ENCODE results near the gene CCDC33. TPM values are rescaled to one million over a fixed set of nuclear protein-coding genes. Genes with fewer than 3 reads are reported as not detected.
"Not testable (repeated sequence)": the region's sequence is repeated elsewhere in the genome, so short reads cannot be mapped to it uniquely, and the experiment has no call there.

The CCDC33 gene
- total RNA-seq, 2 experiments from 2014 or later = not detected

- DNase-seq = no peak
- Mint-ChIP-seq H3K4me3 (no peak overlapping the region), H3K36me3 (ENCODE audit: low read depth) (no peaks in the 10 kb centered on the region), H3K27ac (no peak overlapping the region), H3K4me1 (ENCODE audit: low read depth) (peaks cover 2% of the 10 kb centered on the region), H3K9me3 (peaks cover 4% of the 10 kb centered on the region), H3K27me3 (ENCODE audit: low read depth) (no peaks in the 10 kb centered on the region)
- CTCF ChIA-PET = no interaction called here
- intact Hi-C loops (cut with micrococcal nuclease) = no loop called here
Observed at GRCh38 chr15:74349241-74349778, 113.2 kb downstream of the CCDC33 start.

- intact Hi-C loops (cut with micrococcal nuclease) = no loop called here
- Mint-ChIP-seq H3K27ac (no peak overlapping the region), H3K4me1 (ENCODE audit: low read depth) (peaks cover under 1% of the 10 kb centered on the region), H3K36me3 (ENCODE audit: low read depth) (no peaks in the 10 kb centered on the region), H3K9me3 (peaks cover 12% of the 10 kb centered on the region), H3K4me3 (no peak overlapping the region), H3K27me3 (ENCODE audit: low read depth) (peaks cover 4% of the 10 kb centered on the region)
- CTCF ChIA-PET = interaction anchor here (0.6 to 1.2 kb wide), 2 partner anchors 24 to 172 kb away, joined by 3 to 4 read pairs; no protein-coding TSS in a partner anchor
- no peak for DNase-seq
Observed at GRCh38 chr15:74350295-74351275, 114.5 kb downstream of the CCDC33 start.

- DNase-seq = no peak
- Mint-ChIP-seq H3K4me3 (no peak overlapping the region), H3K27me3 (ENCODE audit: low read depth) (peaks cover 4% of the 10 kb centered on the region), H3K4me1 (ENCODE audit: low read depth) (no peaks in the 10 kb centered on the region), H3K27ac (no peak overlapping the region), H3K9me3 (peaks cover 12% of the 10 kb centered on the region), H3K36me3 (ENCODE audit: low read depth) (no peaks in the 10 kb centered on the region)
- intact Hi-C loops (cut with micrococcal nuclease) = no loop called here
- CTCF ChIA-PET = interaction anchor here (1.2 kb wide), 1 partner anchor 23 kb away, joined by 3 read pairs; no protein-coding TSS in a partner anchor
Observed at GRCh38 chr15:74351670-74352069, 115.5 kb downstream of the CCDC33 start.

GRCh38 chr15:74352393-74352910, 116.3 kb downstream of the CCDC33 start:
- peaks cover 4% of the 10 kb centered on the region for H3K27me3 Mint-ChIP-seq (ENCODE audit: low read depth)
- CTCF ChIA-PET = no interaction called here
- no peak overlapping the region for H3K4me3 Mint-ChIP-seq
- H3K27ac Mint-ChIP-seq = no peak overlapping the region
- H3K4me1 Mint-ChIP-seq (ENCODE audit: low read depth) = no peaks in the 10 kb centered on the region
- no peak for DNase-seq
- no peaks in the 10 kb centered on the region for H3K36me3 Mint-ChIP-seq (ENCODE audit: low read depth)
- intact Hi-C loops (cut with micrococcal nuclease) = no loop called here
- H3K9me3 Mint-ChIP-seq = peaks cover 12% of the 10 kb centered on the region

GRCh38 chr15:74353992-74354391, 117.9 kb downstream of the CCDC33 start:
- H3K36me3 Mint-ChIP-seq (ENCODE audit: low read depth); CTCF ChIA-PET; DNase-seq; H3K27me3 Mint-ChIP-seq (ENCODE audit: low read depth); H3K4me1 Mint-ChIP-seq (ENCODE audit: low read depth); intact Hi-C loops (cut with micrococcal nuclease); H3K27ac Mint-ChIP-seq; H3K4me3 Mint-ChIP-seq: not testable (repeated sequence)
- H3K9me3 Mint-ChIP-seq = peaks cover 12% of the 10 kb centered on the region

GRCh38 chr15:74356050-74356449, 119.9 kb downstream of the CCDC33 start:
- H3K27ac Mint-ChIP-seq; CTCF ChIA-PET; H3K36me3 Mint-ChIP-seq (ENCODE audit: low read depth); H3K4me3 Mint-ChIP-seq; DNase-seq; H3K27me3 Mint-ChIP-seq (ENCODE audit: low read depth); intact Hi-C loops (cut with micrococcal nuclease); H3K4me1 Mint-ChIP-seq (ENCODE audit: low read depth): not testable (repeated sequence)
- peaks cover 12% of the 10 kb centered on the region for H3K9me3 Mint-ChIP-seq

GRCh38 chr15:74357514-74357913, 121.4 kb downstream of the CCDC33 start:
- H3K4me3 Mint-ChIP-seq; intact Hi-C loops (cut with micrococcal nuclease); H3K36me3 Mint-ChIP-seq (ENCODE audit: low read depth); H3K27me3 Mint-ChIP-seq (ENCODE audit: low read depth); H3K4me1 Mint-ChIP-seq (ENCODE audit: low read depth); DNase-seq; H3K27ac Mint-ChIP-seq: not testable (repeated sequence)
- CTCF ChIA-PET = interaction anchor here (0.8 kb wide), 1 partner anchor 15 kb away, joined by 3 read pairs; no protein-coding TSS in a partner anchor
- peaks cover 12% of the 10 kb centered on the region for H3K9me3 Mint-ChIP-seq

GRCh38 chr15:74359376-74359775, 123.2 kb downstream of the CCDC33 start:
- intact Hi-C loops (cut with micrococcal nuclease); H3K27ac Mint-ChIP-seq; DNase-seq; H3K4me3 Mint-ChIP-seq; H3K4me1 Mint-ChIP-seq (ENCODE audit: low read depth); H3K9me3 Mint-ChIP-seq; H3K36me3 Mint-ChIP-seq (ENCODE audit: low read depth); H3K27me3 Mint-ChIP-seq (ENCODE audit: low read depth): not testable (repeated sequence)
- CTCF ChIA-PET = interaction anchor here (0.6 kb wide), 1 partner anchor 167 kb away, joined by 3 read pairs; no protein-coding TSS in a partner anchor

- H3K9me3 Mint-ChIP-seq; H3K4me3 Mint-ChIP-seq; intact Hi-C loops (cut with micrococcal nuclease); H3K27ac Mint-ChIP-seq; CTCF ChIA-PET; H3K4me1 Mint-ChIP-seq (ENCODE audit: low read depth); DNase-seq; H3K36me3 Mint-ChIP-seq (ENCODE audit: low read depth): not testable (repeated sequence)
- H3K27me3 Mint-ChIP-seq (ENCODE audit: low read depth) = peaks cover 12% of the 10 kb centered on the region
Observed at GRCh38 chr15:74360855-74361254, 124.7 kb downstream of the CCDC33 start.

GRCh38 chr15:74362482-74362881, 126.4 kb downstream of the CCDC33 start:
- CTCF ChIA-PET = interaction anchor here (1.0 to 1.8 kb wide), 2 partner anchors 11 to 19 kb away, joined by 3 to 12 read pairs; no protein-coding TSS in a partner anchor
- Mint-ChIP-seq H3K9me3 (no peaks in the 10 kb centered on the region), H3K4me1 (ENCODE audit: low read depth) (peaks cover 3% of the 10 kb centered on the region), H3K36me3 (ENCODE audit: low read depth) (no peaks in the 10 kb centered on the region), H3K27ac (no peak overlapping the region), H3K4me3 (no peak overlapping the region), H3K27me3 (ENCODE audit: low read depth) (peaks cover 22% of the 10 kb centered on the region)
- intact Hi-C loops (cut with micrococcal nuclease) = no loop called here
- DNase-seq = no peak

- peaks cover 3% of the 10 kb centered on the region for H3K4me1 Mint-ChIP-seq (ENCODE audit: low read depth)
- no peak for DNase-seq
- H3K4me3 Mint-ChIP-seq = peak overlapping the region; percentile 45
- no peaks in the 10 kb centered on the region for H3K36me3 Mint-ChIP-seq (ENCODE audit: low read depth)
- H3K27ac Mint-ChIP-seq = no peak overlapping the region
- H3K9me3 Mint-ChIP-seq = no peaks in the 10 kb centered on the region
- peaks cover 29% of the 10 kb centered on the region for H3K27me3 Mint-ChIP-seq (ENCODE audit: low read depth)
- CTCF ChIA-PET = no interaction called here
- intact Hi-C loops (cut with micrococcal nuclease) = no loop called here
Observed at GRCh38 chr15:74364936-74365597, 128.9 kb downstream of the CCDC33 start.

Measured in activated naive CD4-positive, alpha-beta T cell treated with anti-CD3 and anti-CD28 coated beads for 36 hours (primary cell).